Parathyroid adenoma (tissue), 2 donors: ENCODE results near the gene EVA1C.

ENCODE experiments used
- H2AFZ ChIP-seq: fragments of 300-600 bp; sonication (generic); one replicate; pipeline ENCODE4 v1.7.0; 2017; ENCODE audit warnings: antibody characterized with exemption, mild to moderate bottlenecking
- H3K27ac ChIP-seq: fragments of 300-600 bp; sonication (generic); one replicate; pipeline ENCODE4 v1.7.0; 2017
- H3K27me3 ChIP-seq: fragments of 300-600 bp; sonication (generic); one replicate; pipeline ENCODE4 v1.7.0; 2017; ENCODE audit warnings: low read length; ENCODE audit not compliant: control insufficient read depth, insufficient read depth
- H3K36me3 ChIP-seq: fragments of 300-600 bp; sonication (generic); one replicate; pipeline ENCODE4 v1.7.0; 2017; ENCODE audit warnings: low read length; ENCODE audit not compliant: control insufficient read depth, insufficient read depth
- H3K4me1 ChIP-seq: fragments of 300-600 bp; sonication (generic); one replicate; pipeline ENCODE4 v1.7.0; 2017; ENCODE audit warnings: control low read depth
- H3K4me2 ChIP-seq: fragments of 300-600 bp; sonication (generic); one replicate; pipeline ENCODE4 v1.7.0; 2017; ENCODE audit warnings: low read length
- H3K4me3 ChIP-seq: fragments of 300-600 bp; sonication (generic); one replicate; pipeline ENCODE4 v1.7.0; 2017; ENCODE audit warnings: low read depth, low read length
- H3K79me2 ChIP-seq: fragments of 300-600 bp; sonication (generic); one replicate; pipeline ENCODE4 v1.7.0; 2017; ENCODE audit warnings: control low read depth
- H3K9ac ChIP-seq: fragments of 300-600 bp; sonication (generic); one replicate; pipeline ENCODE4 v1.7.0; 2017; ENCODE audit warnings: mild to moderate bottlenecking
- H3K9me3 ChIP-seq: fragments of 300-600 bp; sonication (generic); one replicate; pipeline ENCODE4 v1.7.0; 2017; ENCODE audit warnings: low read length; ENCODE audit not compliant: control insufficient read depth
- TF ChIP-seq, protein P1 (sequence below): fragments of 300-600 bp; sonication (generic); IDR thresholded peaks from one replicate; pipeline ENCODE4 v1.7.0; 2017; ENCODE audit warnings: antibody characterized with exemption, mild to moderate bottlenecking
- donor health status: primary hyperparathyroidism.

The EVA1C gene

DNA sequence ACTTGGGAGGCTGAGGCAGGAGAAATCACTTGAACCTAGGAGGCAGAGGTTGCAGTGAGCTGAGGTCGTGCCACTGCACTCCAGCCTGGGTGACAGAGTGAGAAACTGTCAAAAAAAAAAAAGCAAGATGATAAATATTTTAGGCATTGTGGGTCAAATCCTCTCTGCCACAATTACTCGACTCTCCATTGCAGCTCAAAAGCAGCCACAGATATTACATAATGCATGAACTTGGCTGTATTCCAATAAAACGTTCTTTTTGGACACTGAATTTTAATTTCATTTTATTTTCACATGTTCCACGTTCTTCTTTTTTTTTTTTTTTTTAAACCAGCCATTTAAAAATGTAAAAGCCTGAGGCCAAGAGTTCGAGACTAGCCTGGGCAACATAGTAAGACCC is 103.4 kb downstream of the EVA1C start:
- Histone ChIP-seq H3K36me3 (no peaks in the 10 kb centered on the region), H3K4me3 (no peak overlapping the region), H3K9ac (no peak overlapping the region), H3K27ac (no peak overlapping the region), H3K9me3 (no peaks in the 10 kb centered on the region), H3K79me2 (no peaks in the 10 kb centered on the region), H3K4me1 (no peaks in the 10 kb centered on the region), H3K4me2 (no peak overlapping the region), H3K27me3 (no peaks in the 10 kb centered on the region), H2AFZ (no peak overlapping the region)
- TF ChIP-seq, protein P1, sequence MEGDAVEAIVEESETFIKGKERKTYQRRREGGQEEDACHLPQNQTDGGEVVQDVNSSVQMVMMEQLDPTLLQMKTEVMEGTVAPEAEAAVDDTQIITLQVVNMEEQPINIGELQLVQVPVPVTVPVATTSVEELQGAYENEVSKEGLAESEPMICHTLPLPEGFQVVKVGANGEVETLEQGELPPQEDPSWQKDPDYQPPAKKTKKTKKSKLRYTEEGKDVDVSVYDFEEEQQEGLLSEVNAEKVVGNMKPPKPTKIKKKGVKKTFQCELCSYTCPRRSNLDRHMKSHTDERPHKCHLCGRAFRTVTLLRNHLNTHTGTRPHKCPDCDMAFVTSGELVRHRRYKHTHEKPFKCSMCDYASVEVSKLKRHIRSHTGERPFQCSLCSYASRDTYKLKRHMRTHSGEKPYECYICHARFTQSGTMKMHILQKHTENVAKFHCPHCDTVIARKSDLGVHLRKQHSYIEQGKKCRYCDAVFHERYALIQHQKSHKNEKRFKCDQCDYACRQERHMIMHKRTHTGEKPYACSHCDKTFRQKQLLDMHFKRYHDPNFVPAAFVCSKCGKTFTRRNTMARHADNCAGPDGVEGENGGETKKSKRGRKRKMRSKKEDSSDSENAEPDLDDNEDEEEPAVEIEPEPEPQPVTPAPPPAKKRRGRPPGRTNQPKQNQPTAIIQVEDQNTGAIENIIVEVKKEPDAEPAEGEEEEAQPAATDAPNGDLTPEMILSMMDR = no peak

DNA sequence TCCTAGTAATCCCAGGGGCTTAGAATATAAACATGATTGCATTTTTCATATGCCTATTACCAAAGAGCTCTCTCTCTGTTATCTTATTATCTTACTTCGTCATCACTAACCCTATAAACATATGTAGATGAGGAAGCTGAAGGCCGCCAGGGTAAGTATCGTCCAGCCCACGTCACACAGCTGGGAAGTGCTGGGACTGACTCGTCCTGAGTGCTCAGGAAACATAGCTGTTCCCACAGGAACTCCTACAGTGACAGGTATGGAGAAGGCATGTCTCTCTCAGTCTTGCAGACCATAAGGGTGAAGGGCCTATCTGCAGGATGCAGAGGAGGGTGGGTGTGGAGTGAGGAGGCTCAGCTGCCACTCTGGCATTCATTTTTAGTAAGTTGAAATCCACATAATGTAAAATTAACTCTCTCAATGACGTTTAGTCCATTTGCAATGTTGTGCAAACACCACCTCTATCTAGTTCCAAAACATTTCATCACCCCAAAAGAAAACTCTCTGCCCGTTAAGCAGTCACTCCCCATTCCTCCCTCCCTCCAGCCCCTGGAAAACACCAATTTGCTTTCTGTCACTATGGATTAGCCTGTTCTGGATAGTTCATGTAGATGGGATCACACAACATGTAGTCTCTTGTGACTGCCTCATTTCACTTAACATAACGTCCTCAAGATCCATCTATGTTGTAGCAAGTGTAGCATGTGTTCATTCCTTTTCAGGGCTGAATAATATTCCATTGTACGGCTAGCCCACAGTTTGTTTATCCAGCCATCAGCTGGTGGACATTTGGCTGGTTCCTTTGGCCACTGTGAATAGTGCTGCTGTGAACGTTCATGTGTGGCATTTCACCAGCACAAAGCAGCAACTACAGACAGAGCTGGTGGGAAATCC is 104.5 kb downstream of the EVA1C start:
- TF ChIP-seq, protein P1 = no peak
- no peak overlapping the region for H3K4me3 ChIP-seq
- H3K4me1 ChIP-seq = peaks cover 1% of the 10 kb centered on the region
- H3K27me3 ChIP-seq = no peaks in the 10 kb centered on the region
- no peak overlapping the region for H3K9ac ChIP-seq
- H2AFZ ChIP-seq = no peak overlapping the region
- H3K36me3 ChIP-seq = no peaks in the 10 kb centered on the region
- no peaks in the 10 kb centered on the region for H3K79me2 ChIP-seq
- H3K9me3 ChIP-seq = no peaks in the 10 kb centered on the region
- H3K27ac ChIP-seq = no peak overlapping the region
- no peak overlapping the region for H3K4me2 ChIP-seq

DNA sequence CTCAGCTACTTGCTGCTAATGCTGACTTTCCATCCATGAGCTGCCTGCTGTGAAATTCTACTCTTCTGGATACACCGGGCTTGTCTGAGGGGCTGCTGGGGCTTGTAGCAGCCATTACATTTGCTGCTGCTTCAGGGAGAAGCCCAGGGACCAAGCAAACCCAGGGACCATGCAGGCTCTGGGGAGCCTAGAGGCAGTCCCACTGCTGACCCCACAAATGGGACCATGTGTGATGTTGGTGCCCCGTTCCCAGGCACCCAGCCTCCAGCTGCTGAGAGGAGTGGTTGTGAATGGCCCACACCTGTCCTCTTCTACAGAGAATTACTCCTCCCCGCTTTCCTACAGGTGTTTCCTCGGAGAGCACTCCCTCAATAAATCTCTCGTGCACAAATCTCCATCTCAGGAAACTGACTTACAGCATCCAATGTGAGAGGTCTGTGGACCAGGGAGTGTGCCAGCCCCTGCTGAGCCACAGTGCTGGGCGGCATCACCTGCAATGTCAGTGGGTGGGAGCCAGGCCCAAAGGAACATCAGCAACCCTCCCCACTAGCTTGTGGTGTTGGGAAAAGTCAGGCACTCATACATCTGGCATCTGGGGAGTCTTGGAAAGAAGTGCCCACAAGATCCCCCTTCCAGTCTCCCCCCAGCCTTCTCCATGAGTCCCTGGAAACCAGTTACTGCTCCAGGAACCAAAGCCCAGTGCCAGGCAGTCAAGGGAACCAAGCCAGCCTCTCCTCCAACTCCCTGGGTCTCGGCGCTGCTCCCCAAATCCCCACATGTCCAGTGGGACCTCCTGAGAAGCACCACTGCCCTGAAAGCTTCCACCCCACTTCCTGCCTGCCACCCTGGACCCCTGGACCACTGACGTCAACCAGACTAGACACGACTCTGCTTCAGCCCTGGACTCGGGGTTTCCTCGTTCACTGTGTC is 107.7 kb downstream of the EVA1C start:
- H3K9ac ChIP-seq = no peak overlapping the region
- peaks cover 7% of the 10 kb centered on the region for H3K4me1 ChIP-seq
- no peaks in the 10 kb centered on the region for H3K27me3 ChIP-seq
- no peaks in the 10 kb centered on the region for H3K9me3 ChIP-seq
- TF ChIP-seq, protein P1 = no peak
- no peaks in the 10 kb centered on the region for H3K36me3 ChIP-seq
- H2AFZ ChIP-seq = no peak overlapping the region
- no peak overlapping the region for H3K4me2 ChIP-seq
- no peak overlapping the region for H3K4me3 ChIP-seq
- peak overlapping the region; percentile 48 for H3K27ac ChIP-seq
- no peaks in the 10 kb centered on the region for H3K79me2 ChIP-seq

DNA sequence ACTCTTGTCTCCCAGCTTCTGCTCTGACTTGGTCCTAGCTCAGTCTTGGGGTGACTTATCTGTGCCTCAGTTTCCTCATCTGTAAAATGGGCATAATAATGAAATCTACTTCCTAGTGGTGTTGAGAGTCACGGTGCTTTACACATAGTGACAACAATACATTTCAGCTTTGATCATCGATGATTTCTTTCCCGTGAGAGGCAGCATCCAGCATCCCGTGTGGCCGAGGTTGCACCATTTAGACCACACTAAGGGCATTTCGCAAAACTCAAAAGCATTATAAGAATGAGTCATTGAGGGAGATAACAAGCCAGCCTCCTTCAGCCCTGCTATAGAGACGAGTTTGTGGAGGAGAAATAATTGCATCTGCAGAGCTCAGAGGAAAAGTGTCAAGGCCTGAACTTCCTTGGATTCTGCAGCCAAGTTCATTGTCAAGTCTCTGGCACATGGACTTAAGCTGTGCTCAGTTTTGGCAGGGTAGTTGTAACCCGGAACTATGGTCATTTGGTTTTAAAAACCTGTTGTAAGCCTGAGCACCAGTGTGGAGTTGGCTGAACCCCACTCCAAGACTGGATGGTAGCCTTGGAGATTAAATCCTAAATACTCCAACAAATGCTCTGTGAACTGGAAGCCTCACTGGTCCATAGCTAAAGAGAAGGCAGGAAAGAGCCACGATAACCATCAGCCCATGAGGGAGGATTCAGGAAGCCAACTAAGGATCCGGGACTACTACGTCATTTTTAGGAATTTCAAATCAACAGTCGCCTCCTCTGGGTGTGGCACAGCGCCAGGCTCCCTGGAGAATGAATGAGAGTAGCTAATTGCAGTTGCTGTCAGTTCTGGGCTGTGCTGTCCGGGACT is 108.6 kb downstream of the EVA1C start:
- Histone ChIP-seq H3K36me3 (no peaks in the 10 kb centered on the region), H3K9ac (no peak overlapping the region), H3K9me3 (no peaks in the 10 kb centered on the region), H3K27me3 (no peaks in the 10 kb centered on the region), H2AFZ (no peak overlapping the region), H3K27ac (peak overlapping the region; percentile 48), H3K4me2 (no peak overlapping the region), H3K4me3 (no peak overlapping the region), H3K4me1 (peaks cover 7% of the 10 kb centered on the region), H3K79me2 (no peaks in the 10 kb centered on the region)
- TF ChIP-seq, protein P1 = no peak
